ENCODE results near the gene TIFAB.

TIFAB gene

GRCh38 chr5:135481909-135482311 is 29.8 kb upstream of the TIFAB start:
- DNase-seq, result no peak

GRCh38 chr5:135481387-135481786 is 29.2 kb upstream of the TIFAB start:
- no peak for DNase-seq

- no peak for DNase-seq
Observed at GRCh38 chr5:135480511-135480910, 28.4 kb upstream of the TIFAB start.

- DNase-seq, result no peak
Observed at GRCh38 chr5:135478938-135479337, 26.8 kb upstream of the TIFAB start.

GRCh38 chr5:135477613-135478066 is 25.5 kb upstream of the TIFAB start:
- no peak for DNase-seq

- no peak for DNase-seq
Observed at GRCh38 chr5:135476615-135477581, 24.7 kb upstream of the TIFAB start.

- no peak for DNase-seq
Observed at GRCh38 chr5:135473956-135474670, 22.0 kb upstream of the TIFAB start.

GRCh38 chr5:135472141-135472540 is 20.0 kb upstream of the TIFAB start:
- no peak for DNase-seq

GRCh38 chr5:135471726-135472125 is 19.6 kb upstream of the TIFAB start:
- DNase-seq, result no peak

GRCh38 chr5:135469911-135470310 is 17.8 kb upstream of the TIFAB start:
- no peak for DNase-seq

GRCh38 chr5:135468541-135468940 is 16.4 kb upstream of the TIFAB start:
- DNase-seq, result no peak

GRCh38 chr5:135467871-135468485 is 15.8 kb upstream of the TIFAB start:
- DNase-seq, result no peak

- DNase-seq, result no peak
Observed at GRCh38 chr5:135467051-135467625, 15.0 kb upstream of the TIFAB start.

GRCh38 chr5:135466178-135467050 is 14.3 kb upstream of the TIFAB start:
- peak; percentile 3 to 82 for DNase-seq

GRCh38 chr5:135465391-135466122 is 13.4 kb upstream of the TIFAB start:
- DNase-seq, result no peak

GRCh38 chr5:135462304-135462703 is 10.2 kb upstream of the TIFAB start:
- DNase-seq, result peak; percentile 57 to 87

GRCh38 chr5:135461481-135462151 is 9.5 kb upstream of the TIFAB start:
- DNase-seq, result no peak

GRCh38 chr5:135460246-135461033 is 8.3 kb upstream of the TIFAB start:
- no peak for DNase-seq

GRCh38 chr5:135458921-135459331 is 6.8 kb upstream of the TIFAB start:
- no peak for DNase-seq

- DNase-seq, result no peak
Observed at GRCh38 chr5:135458356-135458755, 6.2 kb upstream of the TIFAB start.
